Calu3 (cell line): ENCODE measurements around the gene CYP2C18. TPM values are rescaled to one million over a fixed set of nuclear protein-coding genes. Genes with fewer than 3 reads are reported as not detected.
"Not testable (repeated sequence)": the region's sequence is repeated elsewhere in the genome, so short reads cannot be mapped to it uniquely, and the experiment has no call there.

ENCODE experiments used
- BruUV-seq: library from RNA; stranded (reverse); fragments of 400-500 nt; replicated peaks from 2 replicates; lab custom pipeline; 2021; lab: Mats Ljungman, UMichigan
- CTCF ChIA-PET: fragments of 300-600 bp; sonication (Branson Sonifier 250); formaldehyde crosslinking; loops from one replicate; lab custom pipeline; 2022; ENCODE audit warnings: antibody characterized with exemption; lab: Charles Lee
- DNase-seq: peaks from one replicate; pipeline ENCODE4 v3.0.0; 2022
- H3K27ac Mint-ChIP-seq: one replicate; pipeline ENCODE4 v1.8.0; 2022; ENCODE audit warnings: mixed read lengths; ENCODE audit not compliant: unreplicated experiment
- H3K27me3 Mint-ChIP-seq: one replicate; pipeline ENCODE4 v1.8.0; 2022; ENCODE audit warnings: mixed read lengths; ENCODE audit not compliant: unreplicated experiment
- H3K36me3 Mint-ChIP-seq: one replicate; pipeline ENCODE4 v1.8.0; 2022; ENCODE audit warnings: mild to moderate bottlenecking, moderate library complexity, mixed read lengths; ENCODE audit not compliant: insufficient read depth, unreplicated experiment
- H3K4me1 Mint-ChIP-seq: one replicate; pipeline ENCODE4 v1.8.0; 2022; ENCODE audit warnings: mild to moderate bottlenecking, low read depth, mixed read lengths; ENCODE audit not compliant: unreplicated experiment
- H3K4me3 Mint-ChIP-seq: one replicate; pipeline ENCODE4 v1.8.0; 2022; ENCODE audit warnings: mild to moderate bottlenecking, low read depth, moderate library complexity, mixed read lengths; ENCODE audit not compliant: unreplicated experiment
- H3K9me3 Mint-ChIP-seq: one replicate; pipeline ENCODE4 v1.8.0; 2022; ENCODE audit warnings: low read depth, mixed read lengths; ENCODE audit not compliant: unreplicated experiment
- intact Hi-C: fragments of 100-400 bp; cut with micrococcal nuclease; formaldehyde crosslinking; loops from one replicate; pipeline ENCODE4 v1.10.0; 2022; ENCODE audit not compliant: unreplicated experiment
- total RNA-seq: library from RNA; stranded (reverse); gene quantifications from 2 replicates; pipeline ENCODE4 v1.2.3, GENCODE V29; 2022
- TF ChIP-seq, protein P1 (sequence below): fragments of 200-600 bp; IDR thresholded peaks from one replicate; pipeline ENCODE4 v1.8.0; 2022; ENCODE audit warnings: antibody characterized with exemption; ENCODE audit not compliant: unreplicated experiment

The CYP2C18 gene
- total RNA-seq, 1 experiment from 2014 or later, result 13.0 TPM

DNA sequence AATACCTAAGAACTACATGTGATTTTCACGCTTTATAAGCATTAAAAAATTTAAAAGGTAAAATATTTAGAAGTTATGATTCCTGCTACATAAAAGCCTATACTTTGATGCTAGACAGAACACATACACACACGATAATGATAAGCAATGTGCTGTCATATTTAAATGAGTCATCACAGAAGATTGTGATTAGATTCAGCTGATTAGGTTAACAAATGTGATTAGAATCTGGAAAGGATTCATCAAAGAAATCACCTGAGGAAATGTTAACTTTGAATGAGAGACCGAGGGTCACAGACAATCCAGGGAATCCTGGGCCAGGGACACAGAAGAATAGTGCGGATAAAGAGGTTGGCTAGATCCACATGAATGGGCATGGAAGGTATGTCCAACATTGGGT, 42.0 kb upstream of the CYP2C18 start:
- CTCF ChIA-PET, result no interaction called here
- DNase-seq, result no peak
- Mint-ChIP-seq H3K36me3 (no peaks in the 10 kb centered on the region), H3K27ac (no peak overlapping the region), H3K27me3 (no peaks in the 10 kb centered on the region), H3K4me1 (peaks cover 9% of the 10 kb centered on the region), H3K4me3 (no peak overlapping the region), H3K9me3 (peaks cover 11% of the 10 kb centered on the region)
- TF ChIP-seq, protein P1, sequence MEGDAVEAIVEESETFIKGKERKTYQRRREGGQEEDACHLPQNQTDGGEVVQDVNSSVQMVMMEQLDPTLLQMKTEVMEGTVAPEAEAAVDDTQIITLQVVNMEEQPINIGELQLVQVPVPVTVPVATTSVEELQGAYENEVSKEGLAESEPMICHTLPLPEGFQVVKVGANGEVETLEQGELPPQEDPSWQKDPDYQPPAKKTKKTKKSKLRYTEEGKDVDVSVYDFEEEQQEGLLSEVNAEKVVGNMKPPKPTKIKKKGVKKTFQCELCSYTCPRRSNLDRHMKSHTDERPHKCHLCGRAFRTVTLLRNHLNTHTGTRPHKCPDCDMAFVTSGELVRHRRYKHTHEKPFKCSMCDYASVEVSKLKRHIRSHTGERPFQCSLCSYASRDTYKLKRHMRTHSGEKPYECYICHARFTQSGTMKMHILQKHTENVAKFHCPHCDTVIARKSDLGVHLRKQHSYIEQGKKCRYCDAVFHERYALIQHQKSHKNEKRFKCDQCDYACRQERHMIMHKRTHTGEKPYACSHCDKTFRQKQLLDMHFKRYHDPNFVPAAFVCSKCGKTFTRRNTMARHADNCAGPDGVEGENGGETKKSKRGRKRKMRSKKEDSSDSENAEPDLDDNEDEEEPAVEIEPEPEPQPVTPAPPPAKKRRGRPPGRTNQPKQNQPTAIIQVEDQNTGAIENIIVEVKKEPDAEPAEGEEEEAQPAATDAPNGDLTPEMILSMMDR, result no peak
- BruUV-seq, result no TSS peak
- intact Hi-C loops, result no loop called here

DNA sequence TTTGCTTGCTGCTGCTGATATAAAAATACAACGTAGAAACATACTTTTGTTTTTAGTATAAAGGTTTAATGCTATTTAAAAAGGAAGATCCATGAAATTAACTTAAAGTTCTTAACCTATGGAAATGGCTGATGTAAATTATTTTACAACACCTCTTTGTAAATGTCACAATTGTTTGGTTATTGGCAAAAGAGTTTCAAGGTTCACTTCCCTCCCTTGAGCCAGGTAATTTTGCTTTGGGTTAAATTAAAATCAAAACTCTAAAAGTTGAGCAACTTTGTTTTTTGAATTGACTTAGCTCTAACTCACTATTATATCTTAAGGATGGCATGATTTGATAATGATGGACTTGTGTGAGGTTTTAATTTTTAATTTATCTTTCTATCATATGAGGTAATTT, 39.2 kb upstream of the CYP2C18 start:
- TF ChIP-seq, protein P1, result no peak
- Mint-ChIP-seq H3K27ac (no peak overlapping the region), H3K27me3 (no peaks in the 10 kb centered on the region), H3K36me3 (no peaks in the 10 kb centered on the region), H3K4me3 (no peak overlapping the region), H3K9me3 (no peaks in the 10 kb centered on the region), H3K4me1 (peaks cover 9% of the 10 kb centered on the region)
- intact Hi-C loops, result no loop called here
- no TSS peak for BruUV-seq
- CTCF ChIA-PET, result no interaction called here
- no peak for DNase-seq

DNA sequence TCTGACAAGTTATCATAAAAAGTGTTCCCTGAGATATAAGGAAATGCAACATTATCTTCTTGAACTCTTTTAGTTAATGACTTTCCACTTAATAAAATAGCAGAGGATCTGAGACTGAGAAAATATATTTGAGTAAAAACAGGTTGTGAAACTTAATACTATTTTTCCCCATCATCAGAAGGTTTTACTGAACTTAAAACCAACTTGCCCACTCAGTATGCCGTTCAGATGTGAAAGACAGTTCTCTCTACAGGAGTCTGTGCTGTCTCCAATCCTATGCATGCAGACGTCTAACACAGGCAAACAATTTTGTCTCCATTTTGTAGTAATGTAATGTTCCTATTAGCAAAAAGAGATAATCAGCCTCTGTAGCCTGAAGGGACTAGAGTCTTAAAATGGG, 38.2 kb upstream of the CYP2C18 start:
- TF ChIP-seq, protein P1, result no peak
- no TSS peak for BruUV-seq
- Mint-ChIP-seq H3K4me3 (no peak overlapping the region), H3K36me3 (no peaks in the 10 kb centered on the region), H3K27me3 (no peaks in the 10 kb centered on the region), H3K4me1 (peaks cover 9% of the 10 kb centered on the region), H3K9me3 (no peaks in the 10 kb centered on the region), H3K27ac (no peak overlapping the region)
- no peak for DNase-seq
- intact Hi-C loops, result no loop called here
- CTCF ChIA-PET, result no interaction called here

DNA sequence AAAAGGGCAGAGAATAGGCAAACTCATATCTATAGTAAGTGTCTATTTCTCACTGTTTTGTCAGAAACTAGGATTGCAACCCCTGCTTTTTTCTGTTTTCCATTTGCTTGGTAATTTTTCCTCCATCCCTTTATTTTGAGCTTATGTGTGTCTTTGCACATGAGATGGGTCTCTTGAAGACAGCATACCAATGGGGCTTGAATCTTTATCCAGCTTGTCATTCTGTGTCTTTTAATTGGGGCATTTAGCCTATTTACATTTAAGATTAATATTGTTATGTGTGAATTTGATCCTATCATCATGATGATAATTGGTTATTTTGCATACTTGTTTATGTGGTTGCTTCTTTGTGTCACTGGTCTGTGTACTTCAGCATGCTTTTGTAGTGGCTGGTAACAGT, 28.3 kb upstream of the CYP2C18 start:
- H3K27me3 Mint-ChIP-seq, BruUV-seq, H3K4me3 Mint-ChIP-seq, DNase-seq, intact Hi-C loops, H3K4me1 Mint-ChIP-seq, H3K9me3 Mint-ChIP-seq, H3K36me3 Mint-ChIP-seq, H3K27ac Mint-ChIP-seq, CTCF ChIA-PET: not testable (repeated sequence)

DNA sequence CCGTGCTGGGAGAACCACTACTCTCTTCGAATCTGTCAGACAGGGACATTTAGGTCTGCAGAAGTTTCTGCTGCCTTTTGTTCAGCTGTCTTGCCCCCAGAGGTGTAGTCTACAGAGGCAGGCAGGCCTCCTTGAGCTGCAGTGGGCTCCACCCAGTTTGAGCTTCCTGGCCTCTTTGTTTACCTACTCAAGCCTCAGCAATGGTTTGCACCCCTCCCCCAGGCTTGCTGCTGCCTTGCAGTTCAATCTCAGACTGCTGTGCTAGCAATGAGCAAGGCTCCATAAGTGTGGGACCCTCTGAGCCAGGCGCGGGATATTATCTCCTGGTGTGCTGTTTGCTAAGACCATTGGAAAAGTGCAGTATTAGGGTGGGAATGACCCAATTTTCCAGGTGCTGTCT, 20.5 kb upstream of the CYP2C18 start:
- DNase-seq, CTCF ChIA-PET, H3K27me3 Mint-ChIP-seq, H3K27ac Mint-ChIP-seq, H3K36me3 Mint-ChIP-seq, intact Hi-C loops, H3K4me3 Mint-ChIP-seq, BruUV-seq, H3K4me1 Mint-ChIP-seq, H3K9me3 Mint-ChIP-seq: not testable (repeated sequence)
